Measurements from ENCODE around the gene KCNN3. TPM values are rescaled to one million over a fixed set of nuclear protein-coding genes. Genes with fewer than 3 reads are reported as not detected.
A peak's percentile ranks its signal among the peaks of the same experiment; 100 is the strongest.

Gene KCNN3
- total RNA-seq, 2 experiments from 2014 or later, result 0.02 to 0.04 TPM

- Mint-ChIP-seq H3K27me3 (no peaks in the 10 kb centered on the region), H3K4me3 (no peak overlapping the region), H3K36me3 (no peaks in the 10 kb centered on the region), H3K4me1 (peaks cover 33% of the 10 kb centered on the region), H3K9me3 (no peaks in the 10 kb centered on the region), H3K27ac (no peak overlapping the region)
- DNase-seq, result no peak
Observed at GRCh38 chr1:154793685-154794084, 76.4 kb downstream of the KCNN3 start.

- Mint-ChIP-seq H3K36me3 (no peaks in the 10 kb centered on the region), H3K27me3 (no peaks in the 10 kb centered on the region), H3K27ac (peak overlapping the region; percentile 61), H3K4me1 (peaks cover 36% of the 10 kb centered on the region), H3K4me3 (no peak overlapping the region), H3K9me3 (no peaks in the 10 kb centered on the region)
- DNase-seq, result no peak
Observed at GRCh38 chr1:154792899-154793298, 77.2 kb downstream of the KCNN3 start.

- no peaks in the 10 kb centered on the region for H3K36me3 Mint-ChIP-seq
- DNase-seq, result peak; percentile 85
- peak overlapping the region; percentile 79 for H3K27ac Mint-ChIP-seq
Observed at GRCh38 chr1:154791292-154792166, 78.6 kb downstream of the KCNN3 start.

GRCh38 chr1:154788886-154789285, 81.2 kb downstream of the KCNN3 start:
- no peak overlapping the region for H3K4me3 Mint-ChIP-seq
- peaks cover 64% of the 10 kb centered on the region for H3K4me1 Mint-ChIP-seq
- no peaks in the 10 kb centered on the region for H3K36me3 Mint-ChIP-seq
- DNase-seq, result no peak
- no peaks in the 10 kb centered on the region for H3K27me3 Mint-ChIP-seq
- no peak overlapping the region for H3K27ac Mint-ChIP-seq
- no peaks in the 10 kb centered on the region for H3K9me3 Mint-ChIP-seq

More at GRCh38 chr1:154791292-154792166, 78.6 kb downstream of the KCNN3 start:
- H3K4me3 Mint-ChIP-seq, result peak overlapping the region; percentile 66
- no peaks in the 10 kb centered on the region for H3K9me3 Mint-ChIP-seq
- H3K27me3 Mint-ChIP-seq, result no peaks in the 10 kb centered on the region
- H3K4me1 Mint-ChIP-seq, result peaks cover 40% of the 10 kb centered on the region

- Mint-ChIP-seq H3K27ac (no peak overlapping the region), H3K4me1 (peaks cover 68% of the 10 kb centered on the region), H3K4me3 (no peak overlapping the region), H3K27me3 (no peaks in the 10 kb centered on the region), H3K9me3 (no peaks in the 10 kb centered on the region), H3K36me3 (no peaks in the 10 kb centered on the region)
- DNase-seq, result no peak
Observed at GRCh38 chr1:154788110-154788870, 81.8 kb downstream of the KCNN3 start.

- H3K36me3 Mint-ChIP-seq, result no peaks in the 10 kb centered on the region
- no peak overlapping the region for H3K4me3 Mint-ChIP-seq
- no peaks in the 10 kb centered on the region for H3K27me3 Mint-ChIP-seq
- no peaks in the 10 kb centered on the region for H3K9me3 Mint-ChIP-seq
- H3K27ac Mint-ChIP-seq, result no peak overlapping the region
- DNase-seq, result no peak
- peaks cover 57% of the 10 kb centered on the region for H3K4me1 Mint-ChIP-seq
Observed at GRCh38 chr1:154786804-154787570, 83.1 kb downstream of the KCNN3 start.

GRCh38 chr1:154784924-154785531, 85.1 kb downstream of the KCNN3 start:
- Mint-ChIP-seq H3K9me3 (no peaks in the 10 kb centered on the region), H3K4me1 (peaks cover 40% of the 10 kb centered on the region), H3K27ac (peak overlapping the region; percentile 94)

GRCh38 chr1:154784416-154784815, 85.7 kb downstream of the KCNN3 start:
- peaks cover 39% of the 10 kb centered on the region for H3K4me1 Mint-ChIP-seq
- DNase-seq, result no peak
- H3K27ac Mint-ChIP-seq, result peak overlapping the region; percentile 94
- peaks cover under 1% of the 10 kb centered on the region for H3K9me3 Mint-ChIP-seq
- no peaks in the 10 kb centered on the region for H3K27me3 Mint-ChIP-seq
- no peaks in the 10 kb centered on the region for H3K36me3 Mint-ChIP-seq
- H3K4me3 Mint-ChIP-seq, result peak overlapping the region; percentile 53

More at GRCh38 chr1:154784924-154785531, 85.1 kb downstream of the KCNN3 start:
- DNase-seq, result peak; percentile 54
- H3K27me3 Mint-ChIP-seq, result no peaks in the 10 kb centered on the region
- peak overlapping the region; percentile 53 for H3K4me3 Mint-ChIP-seq
- H3K36me3 Mint-ChIP-seq, result no peaks in the 10 kb centered on the region

GRCh38 chr1:154783976-154784375, 86.1 kb downstream of the KCNN3 start:
- Mint-ChIP-seq H3K4me3 (no peak overlapping the region), H3K9me3 (peaks cover 3% of the 10 kb centered on the region), H3K4me1 (peaks cover 37% of the 10 kb centered on the region), H3K27ac (peak overlapping the region; percentile 94), H3K27me3 (no peaks in the 10 kb centered on the region), H3K36me3 (no peaks in the 10 kb centered on the region)
- no peak for DNase-seq

GRCh38 chr1:154780541-154780940, 89.5 kb downstream of the KCNN3 start:
- no peak for DNase-seq
- H3K36me3 Mint-ChIP-seq, result no peaks in the 10 kb centered on the region
- no peak overlapping the region for H3K4me3 Mint-ChIP-seq
- H3K9me3 Mint-ChIP-seq, result peaks cover 6% of the 10 kb centered on the region
- peaks cover 28% of the 10 kb centered on the region for H3K4me1 Mint-ChIP-seq
- no peaks in the 10 kb centered on the region for H3K27me3 Mint-ChIP-seq
- H3K27ac Mint-ChIP-seq, result no peak overlapping the region

- H3K9me3 Mint-ChIP-seq, result peaks cover 6% of the 10 kb centered on the region
- no peaks in the 10 kb centered on the region for H3K36me3 Mint-ChIP-seq
- H3K27me3 Mint-ChIP-seq, result no peaks in the 10 kb centered on the region
- no peak overlapping the region for H3K4me3 Mint-ChIP-seq
- peaks cover 21% of the 10 kb centered on the region for H3K4me1 Mint-ChIP-seq
- H3K27ac Mint-ChIP-seq, result no peak overlapping the region
- no peak for DNase-seq
Observed at GRCh38 chr1:154779551-154780189, 90.4 kb downstream of the KCNN3 start.

- H3K9me3 Mint-ChIP-seq, result peaks cover 6% of the 10 kb centered on the region
- H3K27me3 Mint-ChIP-seq, result no peaks in the 10 kb centered on the region
- peaks cover 14% of the 10 kb centered on the region for H3K4me1 Mint-ChIP-seq
- DNase-seq, result no peak
- no peaks in the 10 kb centered on the region for H3K36me3 Mint-ChIP-seq
- H3K27ac Mint-ChIP-seq, result no peak overlapping the region
- H3K4me3 Mint-ChIP-seq, result no peak overlapping the region
Observed at GRCh38 chr1:154778944-154779343, 91.1 kb downstream of the KCNN3 start.

- H3K27me3 Mint-ChIP-seq, result no peaks in the 10 kb centered on the region
- H3K9me3 Mint-ChIP-seq, result peaks cover 6% of the 10 kb centered on the region
- no peak for DNase-seq
- peaks cover 7% of the 10 kb centered on the region for H3K4me1 Mint-ChIP-seq
- no peak overlapping the region for H3K27ac Mint-ChIP-seq
- no peak overlapping the region for H3K4me3 Mint-ChIP-seq
- H3K36me3 Mint-ChIP-seq, result no peaks in the 10 kb centered on the region
Observed at GRCh38 chr1:154778275-154778674, 91.8 kb downstream of the KCNN3 start.

- Mint-ChIP-seq H3K27ac (no peak overlapping the region), H3K4me3 (no peak overlapping the region), H3K27me3 (no peaks in the 10 kb centered on the region), H3K9me3 (peaks cover 6% of the 10 kb centered on the region), H3K4me1 (peaks cover 10% of the 10 kb centered on the region), H3K36me3 (no peaks in the 10 kb centered on the region)
- DNase-seq, result no peak
Observed at GRCh38 chr1:154777781-154778180, 92.3 kb downstream of the KCNN3 start.
